ENCODE results near the gene KRR1.

- TF ChIP-seq ZNF121 (tag by site-specific recombination; IDR thresholded peaks at IDR 0.05) (no peak), ZNF146 (tag by site-specific recombination; IDR thresholded peaks at IDR 0.05) (no peak), CTCF (tag by site-specific recombination; IDR thresholded peaks at IDR 0.05) (no peak)
These were observed 30.9 kb downstream of the KRR1 start, which contains the start of gene GLIPR1 for GRCh38 chr12:75480469-75480949.
